OCI-LY7 (cell line): Measurements from ENCODE around the gene CERS4.

ENCODE experiments used
- EZH2phosphoT487 ChIP-seq: fragments of 200-600 bp; sonication (generic); IDR thresholded peaks from 2 replicates; pipeline ENCODE4 v1.6.1; 2018; ENCODE audit warnings: low read depth, borderline replicate concordance, mild to moderate bottlenecking, mixed run types, antibody characterized with exemption, low read length, moderate library complexity, mixed read lengths
- TF ChIP-seq, protein P1 (sequence below): fragments of 200-600 bp; sonication (generic); conservative IDR thresholded peaks from 2 replicates; pipeline ENCODE4 v1.5.1; 2014; ENCODE audit warnings: mild to moderate bottlenecking, antibody characterized with exemption, low read length, moderate library complexity, mixed read lengths

DNA sequence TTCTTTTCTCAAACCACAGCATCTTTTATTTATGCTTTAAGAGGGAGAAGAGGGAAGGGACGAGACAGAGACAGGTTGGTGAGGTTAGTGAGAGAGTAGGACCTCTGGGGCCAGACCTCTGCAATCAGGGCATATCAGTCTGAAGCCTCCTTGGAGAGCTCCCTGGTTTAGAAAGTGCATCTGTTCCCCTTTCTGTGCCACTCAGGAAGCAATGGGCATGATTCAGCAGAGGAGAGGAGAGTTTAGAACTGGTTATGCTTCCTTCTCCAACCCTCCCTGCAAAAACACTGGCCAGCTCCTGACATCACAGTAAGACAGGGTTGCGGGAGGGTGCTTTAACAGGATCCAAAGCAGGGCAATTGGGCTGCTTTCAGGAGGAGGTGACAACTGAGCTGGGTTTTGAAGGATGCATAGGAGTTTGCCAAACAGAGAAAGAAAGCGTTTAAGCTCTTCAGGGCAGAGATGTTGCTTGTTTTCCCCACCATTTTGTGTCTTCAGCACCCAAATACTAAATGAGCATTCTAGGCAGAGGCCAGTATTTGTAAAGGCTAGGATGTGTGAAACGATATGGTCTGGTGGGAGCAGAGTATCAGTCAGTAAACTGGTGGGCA lies 33.1 kb downstream of the CERS4 start:
- TF ChIP-seq, protein P1, sequence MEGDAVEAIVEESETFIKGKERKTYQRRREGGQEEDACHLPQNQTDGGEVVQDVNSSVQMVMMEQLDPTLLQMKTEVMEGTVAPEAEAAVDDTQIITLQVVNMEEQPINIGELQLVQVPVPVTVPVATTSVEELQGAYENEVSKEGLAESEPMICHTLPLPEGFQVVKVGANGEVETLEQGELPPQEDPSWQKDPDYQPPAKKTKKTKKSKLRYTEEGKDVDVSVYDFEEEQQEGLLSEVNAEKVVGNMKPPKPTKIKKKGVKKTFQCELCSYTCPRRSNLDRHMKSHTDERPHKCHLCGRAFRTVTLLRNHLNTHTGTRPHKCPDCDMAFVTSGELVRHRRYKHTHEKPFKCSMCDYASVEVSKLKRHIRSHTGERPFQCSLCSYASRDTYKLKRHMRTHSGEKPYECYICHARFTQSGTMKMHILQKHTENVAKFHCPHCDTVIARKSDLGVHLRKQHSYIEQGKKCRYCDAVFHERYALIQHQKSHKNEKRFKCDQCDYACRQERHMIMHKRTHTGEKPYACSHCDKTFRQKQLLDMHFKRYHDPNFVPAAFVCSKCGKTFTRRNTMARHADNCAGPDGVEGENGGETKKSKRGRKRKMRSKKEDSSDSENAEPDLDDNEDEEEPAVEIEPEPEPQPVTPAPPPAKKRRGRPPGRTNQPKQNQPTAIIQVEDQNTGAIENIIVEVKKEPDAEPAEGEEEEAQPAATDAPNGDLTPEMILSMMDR, result no peak
- no peak for TF ChIP-seq EZH2phosphoT487
